DND-41 (cell line): ENCODE measurements around the gene CHCHD3.

Source experiments
- ATAC-seq: fragments of 200-7000 bp; cut with Tn5 transposase; 3 replicates; pipeline ENCODE4 v1.9.1; 2021; ENCODE audit warnings: low read depth; ENCODE audit not compliant: insufficient read depth
- DNase-seq: peaks from one replicate; pipeline ENCODE4 v3.0.0-alpha.2; 2020
- H2AFZ ChIP-seq: 2 replicates; pipeline ENCODE4 v1.6.0; 2012; ENCODE audit warnings: low read depth, low read length
- H3K27ac ChIP-seq: 2 replicates; pipeline ENCODE4 v1.5.1; 2012; ENCODE audit warnings: low read length, inconsistent platforms
- H3K27me3 ChIP-seq: fragments of 200-600 bp; sonication (generic); 2 replicates; pipeline ENCODE4 v1.6.0; 2012; ENCODE audit warnings: low read length, mild to moderate bottlenecking, inconsistent platforms; ENCODE audit not compliant: insufficient read depth, poor library complexity
- H3K36me3 ChIP-seq: 2 replicates; pipeline ENCODE4 v1.5.1; 2012; ENCODE audit warnings: low read length, inconsistent platforms; ENCODE audit not compliant: insufficient read depth
- H3K4me1 ChIP-seq: 2 replicates; pipeline ENCODE4 v1.5.1; 2012; ENCODE audit warnings: mild to moderate bottlenecking, low read length; ENCODE audit not compliant: insufficient read depth
- H3K4me2 ChIP-seq: 2 replicates; pipeline ENCODE4 v1.6.0; 2012; ENCODE audit warnings: mild to moderate bottlenecking, moderate library complexity, low read length, inconsistent platforms; ENCODE audit not compliant: insufficient read depth
- H3K4me3 ChIP-seq, 2 experiments: fragments of 200-600 bp in 1 of 2; shearing (Covaris generic) in 1 of 2; 2 replicates each; pipeline ENCODE4 v1.5.1; 2012 to 2016; ENCODE audit warnings: inconsistent platforms in 2 of 2, low read length in 2 of 2, mild to moderate bottlenecking in 2 of 2, low read depth in 1 of 2, moderate library complexity in 1 of 2
- H3K79me2 ChIP-seq: 2 replicates; pipeline ENCODE4 v1.6.0; 2012; ENCODE audit warnings: low read length, inconsistent platforms; ENCODE audit not compliant: insufficient read depth
- H3K9ac ChIP-seq: 2 replicates; pipeline ENCODE4 v1.6.0; 2012; ENCODE audit warnings: low read depth, mild to moderate bottlenecking, inconsistent platforms, low read length, moderate library complexity
- H3K9me3 ChIP-seq: 2 replicates; pipeline ENCODE4 v1.5.1; 2012; ENCODE audit warnings: low read length, moderate library complexity, mild to moderate bottlenecking, inconsistent platforms; ENCODE audit not compliant: insufficient read depth, severe bottlenecking
- H4K20me1 ChIP-seq: 2 replicates; pipeline ENCODE4 v1.6.0; 2012; ENCODE audit warnings: low read length; ENCODE audit not compliant: insufficient read depth
- EZH2 ChIP-seq: IDR thresholded peaks from 3 replicates; pipeline ENCODE4 v1.6.1; 2012; ENCODE audit warnings: borderline replicate concordance, low read depth, mild to moderate bottlenecking, moderate library complexity, low read length, inconsistent platforms; ENCODE audit not compliant: severe bottlenecking
- TF ChIP-seq, protein P1 (sequence below): IDR thresholded peaks from 2 replicates; pipeline ENCODE4 v1.5.1; 2012; ENCODE audit warnings: borderline replicate concordance, low read length, moderate library complexity, mild to moderate bottlenecking; ENCODE audit not compliant: poor library complexity, severe bottlenecking; ENCODE audit errors: extremely low read depth

CHCHD3 gene

DNA sequence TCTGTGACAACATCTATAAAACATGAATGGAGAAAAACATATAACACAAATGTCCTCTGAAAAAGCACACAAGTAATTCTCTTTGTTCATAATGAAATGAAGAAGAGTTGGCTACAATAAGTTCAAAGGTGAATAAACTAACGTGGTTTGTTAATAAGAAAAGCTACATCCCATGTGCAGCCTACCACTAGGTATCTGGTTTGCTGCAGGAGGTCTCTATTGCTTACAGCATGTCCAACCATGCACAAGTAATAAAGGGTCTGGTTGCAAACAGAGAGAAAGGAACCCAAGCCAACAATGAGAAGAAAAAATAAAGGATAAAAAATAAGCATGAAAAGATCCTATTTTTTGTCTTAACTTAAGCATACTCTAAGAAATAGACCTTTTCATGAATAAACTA lies 139.2 kb downstream of the CHCHD3 start:
- no peaks in the 10 kb centered on the region; the same call in 1 of the 2 replicates for H3K36me3 ChIP-seq

DNA sequence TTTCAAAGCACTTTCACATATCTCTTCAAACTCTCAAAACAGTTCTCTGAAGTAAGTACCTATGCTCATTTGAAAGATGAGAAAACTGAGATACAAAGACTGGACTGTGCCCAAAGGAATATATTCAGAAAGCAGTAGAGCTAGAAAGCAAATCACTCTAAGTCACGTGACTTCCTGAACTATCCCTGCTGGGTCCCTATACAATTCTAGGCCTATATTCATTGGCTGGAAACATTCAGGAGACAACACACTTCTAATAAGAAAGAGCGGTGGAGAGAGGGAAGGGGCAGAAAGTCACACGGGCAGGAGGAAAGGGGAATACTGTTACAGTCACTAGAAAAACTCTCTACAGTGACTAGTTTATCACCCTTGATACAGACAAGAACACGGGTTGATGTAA lies 140.0 kb downstream of the CHCHD3 start:
- TF ChIP-seq, protein P1, sequence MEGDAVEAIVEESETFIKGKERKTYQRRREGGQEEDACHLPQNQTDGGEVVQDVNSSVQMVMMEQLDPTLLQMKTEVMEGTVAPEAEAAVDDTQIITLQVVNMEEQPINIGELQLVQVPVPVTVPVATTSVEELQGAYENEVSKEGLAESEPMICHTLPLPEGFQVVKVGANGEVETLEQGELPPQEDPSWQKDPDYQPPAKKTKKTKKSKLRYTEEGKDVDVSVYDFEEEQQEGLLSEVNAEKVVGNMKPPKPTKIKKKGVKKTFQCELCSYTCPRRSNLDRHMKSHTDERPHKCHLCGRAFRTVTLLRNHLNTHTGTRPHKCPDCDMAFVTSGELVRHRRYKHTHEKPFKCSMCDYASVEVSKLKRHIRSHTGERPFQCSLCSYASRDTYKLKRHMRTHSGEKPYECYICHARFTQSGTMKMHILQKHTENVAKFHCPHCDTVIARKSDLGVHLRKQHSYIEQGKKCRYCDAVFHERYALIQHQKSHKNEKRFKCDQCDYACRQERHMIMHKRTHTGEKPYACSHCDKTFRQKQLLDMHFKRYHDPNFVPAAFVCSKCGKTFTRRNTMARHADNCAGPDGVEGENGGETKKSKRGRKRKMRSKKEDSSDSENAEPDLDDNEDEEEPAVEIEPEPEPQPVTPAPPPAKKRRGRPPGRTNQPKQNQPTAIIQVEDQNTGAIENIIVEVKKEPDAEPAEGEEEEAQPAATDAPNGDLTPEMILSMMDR: no peak
- TF ChIP-seq EZH2: no peak
- H4K20me1 ChIP-seq: 0 out of 2 replicates have a peak, but pooled peaks cover 3% of the 10 kb centered on the region
- H3K4me3 ChIP-seq: no peak overlapping the region
- DNase-seq: no peak
- H3K79me2 ChIP-seq: no peaks in the 10 kb centered on the region; the same call in 1 of the 2 replicates
- H3K36me3 ChIP-seq: no peaks in the 10 kb centered on the region; the same call in 1 of the 2 replicates
- H3K4me2 ChIP-seq: no peak overlapping the region
- no peak overlapping the region for H3K9ac ChIP-seq
- H3K4me1 ChIP-seq: no peaks in the 10 kb centered on the region
- H3K27me3 ChIP-seq: no peaks in the 10 kb centered on the region
- no peaks in the 10 kb centered on the region for H3K9me3 ChIP-seq
- no peak overlapping the region for H2AFZ ChIP-seq
- H3K27ac ChIP-seq: no peak overlapping the region
- ATAC-seq: no peak

More for the DNA sequence above, 139.2 kb downstream of the CHCHD3 start:
- Histone ChIP-seq H3K27ac (no peak overlapping the region), H3K4me1 (no peaks in the 10 kb centered on the region), H3K9ac (no peak overlapping the region), H4K20me1 (0 out of 2 replicates have a peak, but pooled peaks cover 3% of the 10 kb centered on the region), H3K4me2 (no peak overlapping the region), H3K9me3 (no peaks in the 10 kb centered on the region), H2AFZ (no peak overlapping the region), H3K4me3 (no peak overlapping the region), H3K79me2 (no peaks in the 10 kb centered on the region; the same call in 1 of the 2 replicates), H3K27me3 (no peaks in the 10 kb centered on the region)
- TF ChIP-seq, protein P1: no peak
- TF ChIP-seq EZH2: no peak
- DNase-seq: no peak
- no peak for ATAC-seq

DNA sequence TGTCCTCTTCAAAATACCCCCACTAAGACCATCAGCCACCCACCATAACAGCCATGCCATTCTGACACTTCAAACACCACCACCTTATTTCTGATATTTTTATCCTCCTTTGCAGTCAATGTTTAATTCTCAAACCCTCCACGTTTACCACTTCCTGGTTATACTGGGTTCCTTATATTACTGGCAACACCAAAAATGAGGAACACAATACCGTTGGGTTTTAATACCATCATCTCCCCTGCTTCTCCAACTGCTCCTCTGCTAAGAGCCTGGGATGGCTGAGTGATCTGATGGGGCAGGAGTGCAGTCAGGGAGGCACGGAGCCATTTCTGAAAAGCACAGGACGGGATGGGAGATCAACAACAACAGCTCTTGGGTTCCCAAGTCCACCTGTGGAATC lies 140.5 kb downstream of the CHCHD3 start:
- Histone ChIP-seq H3K4me3 (no peak overlapping the region), H3K4me2 (no peak overlapping the region), H3K27me3 (no peaks in the 10 kb centered on the region), H3K27ac (no peak overlapping the region), H3K9me3 (no peaks in the 10 kb centered on the region), H4K20me1 (0 out of 2 replicates have a peak, but pooled peaks cover 3% of the 10 kb centered on the region), H3K79me2 (no peaks in the 10 kb centered on the region; the same call in 1 of the 2 replicates), H3K9ac (no peak overlapping the region), H3K4me1 (no peaks in the 10 kb centered on the region), H3K36me3 (no peaks in the 10 kb centered on the region; the same call in 1 of the 2 replicates), H2AFZ (no peak overlapping the region)
- TF ChIP-seq, protein P1: no peak
- no peak for TF ChIP-seq EZH2
- no peak for ATAC-seq
- no peak for DNase-seq
